Smooth muscle cell of the brain vasculature (primary cell): ENCODE results near the gene UBR3.
A peak's percentile ranks its signal among the peaks of the same experiment; 100 is the strongest.

Source experiments
- DNase-seq: peaks from one replicate; pipeline ENCODE4 v3.0.0-alpha.2; 2012; ENCODE audit warnings: low read depth, low spot score

Gene UBR3

GRCh38 chr2:170039401-170040172 lies 212.3 kb downstream of the UBR3 start:
- DNase-seq, result no peak

GRCh38 chr2:170044751-170045478 lies 217.7 kb downstream of the UBR3 start:
- no peak for DNase-seq

- no peak for DNase-seq
Measured at GRCh38 chr2:170047331-170048065, 220.2 kb downstream of the UBR3 start.

- DNase-seq, result no peak
Measured at GRCh38 chr2:170052151-170052550, 224.9 kb downstream of the UBR3 start.

- no peak for DNase-seq
Measured at GRCh38 chr2:170054997-170055396, 227.7 kb downstream of the UBR3 start.

GRCh38 chr2:170056900-170057299 lies 229.6 kb downstream of the UBR3 start:
- no peak for DNase-seq

- DNase-seq, result no peak
Measured at GRCh38 chr2:170063456-170064235, 236.4 kb downstream of the UBR3 start.

- no peak for DNase-seq
Measured at GRCh38 chr2:170070778-170071177, 243.5 kb downstream of the UBR3 start.

- peak; percentile 24 for DNase-seq
Measured at GRCh38 chr2:170073288-170073687, 246.0 kb downstream of the UBR3 start.

- DNase-seq, result no peak
Measured at GRCh38 chr2:170076189-170076588, 248.9 kb downstream of the UBR3 start.

GRCh38 chr2:170077830-170078569 lies 250.7 kb downstream of the UBR3 start:
- no peak for DNase-seq

- DNase-seq, result no peak
Measured at GRCh38 chr2:170084820-170085491, 257.7 kb downstream of the UBR3 start.

GRCh38 chr2:170086117-170086688 lies 258.9 kb downstream of the UBR3 start:
- no peak for DNase-seq

GRCh38 chr2:170086751-170087412 lies 259.6 kb downstream of the UBR3 start:
- no peak for DNase-seq

GRCh38 chr2:170087413-170087793 lies 260.1 kb downstream of the UBR3 start:
- no peak for DNase-seq

- DNase-seq, result no peak
Measured at GRCh38 chr2:170088776-170089175, 261.5 kb downstream of the UBR3 start.

GRCh38 chr2:170090229-170090628 lies 263.0 kb downstream of the UBR3 start:
- DNase-seq, result no peak

GRCh38 chr2:170091436-170091835 lies 264.2 kb downstream of the UBR3 start:
- no peak for DNase-seq

GRCh38 chr2:170092436-170093060 lies 265.3 kb downstream of the UBR3 start:
- no peak for DNase-seq
